Gastroesophageal sphincter (tissue), 4 donors: ENCODE measurements around the gene ZNF750. TPM values are rescaled to one million over a fixed set of nuclear protein-coding genes. Genes with fewer than 3 reads are reported as not detected.
A peak's percentile ranks its signal among the peaks of the same experiment; 100 is the strongest.

Source experiments
- ATAC-seq: fragments of 150-250 bp; one replicate; pipeline ENCODE4 v1.9.1; 2016; ENCODE audit warnings: mild to moderate bottlenecking, moderate library complexity
- H3K27ac ChIP-seq, 4 donors: fragments of 200-600 bp; sonication (generic) in 3 of 4; 1 replicate in 3 of 4; 2 replicates in 1 of 4; pipeline ENCODE4 v1.5.1; 2016 to 2019
- H3K27me3 ChIP-seq: fragments of 200-600 bp; sonication (generic); one replicate; pipeline ENCODE4 v1.5.1; 2019
- H3K36me3 ChIP-seq, 2 donors: fragments of 200-600 bp; sonication (generic); one replicate each; pipeline ENCODE4 v1.5.1; 2019; ENCODE audit warnings: control low read depth in 1 of 2
- H3K4me1 ChIP-seq, 3 donors: fragments of 200-600 bp; sonication (generic); 1 replicate in 2 of 3; 2 replicates in 1 of 3; pipeline ENCODE4 v1.5.1; 2016 to 2019; ENCODE audit warnings: control low read depth in 2 of 3
- H3K4me3 ChIP-seq, 2 donors: fragments of 200-600 bp; sonication (generic); one replicate each; pipeline ENCODE4 v1.5.1; 2019; ENCODE audit warnings: mild to moderate bottlenecking in 1 of 2, moderate library complexity in 1 of 2
- H3K9me3 ChIP-seq, 3 donors: fragments of 200-600 bp; sonication (generic); one replicate each; pipeline ENCODE4 v1.5.1; 2017 to 2019; ENCODE audit warnings: control low read depth in 2 of 3
- EP300 ChIP-seq: sonication (generic); formaldehyde crosslinking; IDR thresholded peaks from one replicate; pipeline ENCODE4 v1.6.1; 2017; ENCODE audit warnings: antibody characterized with exemption, mild to moderate bottlenecking
- POLR2A ChIP-seq, 2 donors: fragments of 450-650 bp; IDR thresholded peaks; one replicate each; pipeline ENCODE4 v1.6.1; 2017; ENCODE audit warnings: antibody characterized with exemption in 2 of 2, mild to moderate bottlenecking in 2 of 2, moderate library complexity in 1 of 2
- POLR2AphosphoS5 ChIP-seq: sonication (generic); formaldehyde crosslinking; IDR thresholded peaks from one replicate; pipeline ENCODE4 v1.6.1; 2017; ENCODE audit warnings: antibody characterized with exemption
- WGBS, 2 donors: methylation state at CpG; one replicate each; pipeline ENCODE4 v1.1.5; 2018; ENCODE audit warnings: low coverage in 1 of 2; 5-methylcytosine and 5-hydroxymethylcytosine counted together
- total RNA-seq, 4 donors: library from RNA; depleted of rRNA; stranded (reverse); fragments of >200 nt; gene quantifications; one replicate each; pipeline ENCODE4 v1.1.0, GENCODE V29; 2016
- TF ChIP-seq, protein P1 (sequence below), 4 experiments: fragments of 200-600 bp in 2 of 4; fragments of 450-650 bp in 2 of 4; sonication (generic) in 1 of 4; IDR thresholded peaks; one replicate each; pipeline ENCODE4 v1.5.1; 2017 to 2019; ENCODE audit warnings: antibody characterized with exemption in 4 of 4, mild to moderate bottlenecking in 2 of 4, moderate library complexity in 2 of 4

The ZNF750 gene
- total RNA-seq = 1 to 10 TPM in 2 of 4 donors, under 1 TPM in 1, not detected in 1; 0.46 to 1.6 (median 1.1) TPM

DNA sequence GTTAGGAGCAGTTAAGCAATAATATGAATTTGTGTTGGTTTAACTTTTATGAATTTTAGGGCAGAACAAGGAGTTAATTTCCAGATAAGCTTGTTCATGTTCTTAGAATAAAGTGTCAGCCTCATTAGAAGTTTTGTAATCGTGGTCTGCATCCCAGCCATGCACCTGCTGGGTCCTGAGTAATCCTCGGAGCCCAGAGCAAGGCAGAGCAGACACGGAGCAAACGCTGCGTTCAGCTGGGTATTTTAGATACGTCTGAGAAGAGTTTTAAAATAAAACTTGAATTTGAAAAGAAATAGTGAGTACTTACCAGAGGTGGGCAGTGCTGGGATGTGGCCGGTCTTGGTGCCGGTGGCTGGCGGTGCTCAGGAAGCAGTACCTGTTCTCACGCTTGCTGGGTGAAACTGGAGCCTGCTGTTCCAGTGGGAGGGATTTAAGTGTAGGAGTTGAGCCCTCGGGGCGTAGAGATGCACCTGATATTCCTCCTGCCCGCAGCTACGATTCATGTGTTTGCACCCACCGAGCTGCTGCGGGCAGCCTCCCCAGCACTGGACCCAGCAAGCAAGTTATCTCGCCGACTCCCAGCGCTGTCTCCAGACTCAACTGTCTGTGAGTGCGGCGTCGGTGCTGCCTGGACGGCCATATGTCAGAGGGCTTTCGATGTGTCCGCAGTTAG is at the start of gene ZNF750:
TSS of gene ZNF750 (minus strand) at position 406 of the 676 bp plus-strand sequence. CDS start 7,568 bp downstream, outside the sequence.
- Histone ChIP-seq H3K27ac (no peak within 1 kb of the TSS), H3K36me3 (peaks cover 0 to 22% of the 10 kb centered on the region in 2 donors), H3K4me3 (no peak within 1 kb of the TSS), H3K27me3 (no peaks in the 10 kb centered on the region), H3K4me1 (peaks cover 0 to 9% (median 0%) of the 10 kb centered on the region in 3 donors), H3K9me3 (no peaks in the 10 kb centered on the region)
- no peak for ATAC-seq
- TF ChIP-seq POLR2AphosphoS5 (no peak), POLR2A (IDR thresholded peaks at IDR 0.05) (no peak), EP300 (no peak)
- 91 to 93% methylated on average over 7 to 16 of the region's 25 CpGs for WGBS, 2 donors

GRCh38 chr17:82888583-82889495 is 49.0 kb upstream of the ZNF750 start:
- Histone ChIP-seq H3K36me3 (peaks cover 0 to 34% of the 10 kb centered on the region in 2 donors), H3K27me3 (no peaks in the 10 kb centered on the region), H3K4me1 (peaks cover 0 to 58% (median 18%) of the 10 kb centered on the region in 3 donors), H3K4me3 (no peak overlapping the region), H3K27ac (no peak overlapping the region), H3K9me3 (no peaks in the 10 kb centered on the region)
- ATAC-seq = no peak
- TF ChIP-seq POLR2A (IDR thresholded peaks at IDR 0.05) = no peak
- TF ChIP-seq POLR2AphosphoS5 = no peak
- TF ChIP-seq EP300 = no peak
- TF ChIP-seq, protein P1, sequence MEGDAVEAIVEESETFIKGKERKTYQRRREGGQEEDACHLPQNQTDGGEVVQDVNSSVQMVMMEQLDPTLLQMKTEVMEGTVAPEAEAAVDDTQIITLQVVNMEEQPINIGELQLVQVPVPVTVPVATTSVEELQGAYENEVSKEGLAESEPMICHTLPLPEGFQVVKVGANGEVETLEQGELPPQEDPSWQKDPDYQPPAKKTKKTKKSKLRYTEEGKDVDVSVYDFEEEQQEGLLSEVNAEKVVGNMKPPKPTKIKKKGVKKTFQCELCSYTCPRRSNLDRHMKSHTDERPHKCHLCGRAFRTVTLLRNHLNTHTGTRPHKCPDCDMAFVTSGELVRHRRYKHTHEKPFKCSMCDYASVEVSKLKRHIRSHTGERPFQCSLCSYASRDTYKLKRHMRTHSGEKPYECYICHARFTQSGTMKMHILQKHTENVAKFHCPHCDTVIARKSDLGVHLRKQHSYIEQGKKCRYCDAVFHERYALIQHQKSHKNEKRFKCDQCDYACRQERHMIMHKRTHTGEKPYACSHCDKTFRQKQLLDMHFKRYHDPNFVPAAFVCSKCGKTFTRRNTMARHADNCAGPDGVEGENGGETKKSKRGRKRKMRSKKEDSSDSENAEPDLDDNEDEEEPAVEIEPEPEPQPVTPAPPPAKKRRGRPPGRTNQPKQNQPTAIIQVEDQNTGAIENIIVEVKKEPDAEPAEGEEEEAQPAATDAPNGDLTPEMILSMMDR (IDR thresholded peaks at IDR 0.05) = no peak
- 87 to 100% methylated on average over 1 to 4 of the region's 30 CpGs for WGBS, 2 donors

- Histone ChIP-seq H3K36me3 (peaks cover 0 to 34% of the 10 kb centered on the region in 2 donors), H3K4me3 (no peak overlapping the region), H3K27ac (no peak overlapping the region), H3K4me1 (peaks cover 0 to 49% (median 10%) of the 10 kb centered on the region in 3 donors), H3K9me3 (no peaks in the 10 kb centered on the region), H3K27me3 (no peaks in the 10 kb centered on the region)
- TF ChIP-seq POLR2AphosphoS5 = no peak
- ATAC-seq = no peak
- WGBS, 2 donors = 96% methylated on average over 16 to 27 of the region's 27 CpGs
Measured at GRCh38 chr17:82887255-82888164, 47.7 kb upstream of the ZNF750 start.

DNA sequence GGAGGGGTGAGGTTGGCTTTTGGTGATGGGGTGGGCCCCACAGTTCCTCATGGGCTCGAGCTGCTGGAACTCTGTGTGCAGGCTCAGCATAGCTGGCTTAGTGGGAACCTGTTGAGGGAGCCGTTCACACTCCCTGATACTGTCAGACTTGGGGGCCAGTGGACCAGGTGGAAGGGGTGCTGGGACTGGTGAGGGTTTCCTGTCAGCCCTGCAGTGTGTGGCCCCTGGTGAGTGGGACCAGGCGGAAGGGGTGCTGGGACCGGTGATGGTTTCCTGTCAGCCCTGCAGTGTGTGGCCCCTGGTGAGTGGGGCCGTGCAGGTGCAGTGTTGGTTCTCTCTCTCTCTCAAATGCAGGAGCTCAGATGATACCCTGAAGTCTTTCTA is 45.1 kb upstream of the ZNF750 start:
- 70 to 83% methylated on average over 1 to 3 of the region's 5 CpGs for WGBS, 2 donors
- no peak for ATAC-seq
- H3K27ac ChIP-seq = peak overlapping the region in 2 of 4 donors; percentile 25 to 39

DNA sequence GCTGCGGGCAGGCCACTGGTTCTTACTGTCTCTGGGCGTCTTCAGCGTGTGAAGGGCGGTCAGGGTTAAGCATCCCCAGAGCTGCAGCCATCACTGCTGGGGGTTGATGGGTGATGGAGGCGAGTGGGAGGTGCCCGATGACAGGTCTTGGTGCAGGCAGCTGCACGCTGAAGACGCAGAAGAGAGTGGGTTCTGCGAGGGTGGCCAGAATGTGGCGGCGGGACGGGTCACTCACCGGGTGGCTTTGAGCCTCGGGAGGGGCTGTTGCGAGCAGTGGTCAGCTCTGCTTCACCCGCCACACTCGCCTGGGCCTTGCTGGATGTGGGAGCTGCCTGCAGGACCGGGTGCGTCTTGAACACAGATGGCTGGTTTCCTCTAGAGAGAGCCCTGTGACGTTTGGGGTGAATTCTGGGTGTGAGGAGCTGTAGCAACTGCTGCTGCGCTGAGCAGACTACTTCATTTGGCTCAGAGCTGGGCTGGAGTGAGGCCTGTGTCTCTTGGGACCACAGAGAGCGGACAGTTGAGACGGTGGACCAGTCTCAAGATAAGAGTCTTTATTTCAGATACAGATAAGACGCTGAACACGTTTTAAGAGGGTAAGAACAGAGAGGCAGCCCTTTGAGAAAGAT is 44.6 kb upstream of the ZNF750 start:
- no peaks in the 10 kb centered on the region for H3K9me3 ChIP-seq
- no peak for ATAC-seq
- peak overlapping the region in 3 of 4 donors; percentile 25 to 39 (median 37) for H3K27ac ChIP-seq
- no peak overlapping the region for H3K4me3 ChIP-seq
- peaks cover 0 to 10% of the 10 kb centered on the region in 2 donors for H3K36me3 ChIP-seq
- peaks cover 0 to 68% (median 14%) of the 10 kb centered on the region in 3 donors for H3K4me1 ChIP-seq
- WGBS, 2 donors = 63 to 71% methylated on average over 9 to 10 of the region's 25 CpGs
- TF ChIP-seq, protein P1 (IDR thresholded peaks at IDR 0.05) = no peak
- TF ChIP-seq POLR2AphosphoS5 = no peak
- no peak for TF ChIP-seq POLR2A (IDR thresholded peaks at IDR 0.05)
- no peak for TF ChIP-seq EP300
- no peaks in the 10 kb centered on the region for H3K27me3 ChIP-seq

More for the DNA sequence above, 45.1 kb upstream of the ZNF750 start:
- TF ChIP-seq, protein P1 (IDR thresholded peaks at IDR 0.05) = no peak
- no peak for TF ChIP-seq POLR2AphosphoS5
- TF ChIP-seq POLR2A (IDR thresholded peaks at IDR 0.05) = no peak
- TF ChIP-seq EP300 = no peak
- Histone ChIP-seq H3K27me3 (no peaks in the 10 kb centered on the region), H3K9me3 (no peaks in the 10 kb centered on the region), H3K4me3 (no peak overlapping the region), H3K36me3 (peaks cover 0 to 15% of the 10 kb centered on the region in 2 donors), H3K4me1 (peaks cover 0 to 63% (median 14%) of the 10 kb centered on the region in 3 donors)
